ENCODE measurements around the gene MGAT3.
A peak's percentile ranks its signal among the peaks of the same experiment; 100 is the strongest.
"Not testable (repeated sequence)": the region's sequence is repeated elsewhere in the genome, so short reads cannot be mapped to it uniquely, and the experiment has no call there.

Gene MGAT3

DNA sequence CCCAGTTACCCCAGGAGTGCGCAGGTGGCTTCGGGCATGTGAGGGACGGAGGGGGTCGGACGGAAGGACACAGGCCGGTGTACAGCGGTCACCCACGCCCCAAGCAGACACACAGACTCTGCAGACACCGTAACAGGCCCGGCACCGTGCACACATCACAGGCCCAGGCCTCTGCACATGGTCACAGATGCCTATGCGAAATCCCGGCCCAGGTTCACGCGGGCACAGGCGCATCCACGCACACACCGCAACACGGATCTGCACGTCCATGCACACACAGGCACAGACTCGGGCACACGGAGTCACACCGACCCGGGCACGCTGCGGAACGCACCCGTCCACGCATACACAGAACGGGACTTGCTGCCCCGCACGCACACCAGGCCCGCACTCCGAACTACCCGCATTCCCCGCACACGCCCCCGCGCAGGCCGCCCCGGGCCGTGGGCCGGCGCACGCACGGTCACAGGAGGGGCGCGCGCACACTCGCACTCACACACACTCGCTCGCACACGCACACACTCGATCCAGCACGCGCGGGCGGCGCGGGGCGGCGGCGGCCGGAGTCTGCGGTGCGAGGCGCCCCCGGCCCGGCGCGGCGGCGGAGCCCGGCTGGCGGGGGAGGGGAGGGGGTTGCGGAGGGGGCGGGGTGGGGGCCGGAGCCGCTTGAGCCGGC, at the start of gene MGAT3:
Gene MGAT3 (plus strand): TSS at position 491 of the 676 bp plus-strand sequence. CDS start 30,336 bp downstream, outside the sequence.
- TF ChIP-seq ELF4 (IDR thresholded peaks at IDR 0.05) = no peak
- peak; percentile 52 for DNase-seq (ENCODE audit: extremely low spot score)
- ChIA-PET POLR2A (no interaction called here), CTCF (no interaction called here)

DNA sequence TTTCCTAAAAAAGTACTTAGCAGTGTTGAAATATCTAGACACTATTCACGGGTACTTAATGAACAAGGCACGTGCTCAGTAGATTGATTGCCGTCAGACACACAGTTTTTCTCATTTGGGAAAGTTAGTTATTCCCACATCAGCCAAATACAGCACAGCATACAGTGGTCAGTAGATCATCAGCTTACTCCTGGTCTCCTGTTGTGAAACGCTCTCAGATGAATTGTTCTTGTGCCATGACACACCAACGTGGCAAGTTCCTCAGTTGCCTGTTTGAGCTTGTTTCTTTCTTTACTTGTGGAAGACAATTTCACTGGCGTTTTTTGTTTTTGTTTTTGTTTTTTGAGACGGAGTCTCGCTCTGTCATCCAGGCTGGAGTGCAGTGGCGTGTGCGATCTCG, 48.6 kb upstream of the MGAT3 start:
- TF ChIP-seq ARNT (IDR thresholded peaks at IDR 0.05) (no peak), SUZ12 (IDR thresholded peaks at IDR 0.05) (no peak), PKNOX1 (IDR thresholded peaks at IDR 0.05) (no peak), TARDBP (IDR thresholded peaks at IDR 0.05) (no peak), SP1 (IDR thresholded peaks at IDR 0.05) (no peak), LEF1 (IDR thresholded peaks at IDR 0.05; ENCODE audit: borderline replicate concordance) (no peak), FOXM1 (IDR thresholded peaks at IDR 0.05; ENCODE audit: borderline replicate concordance) (no peak), ZNF384 (IDR thresholded peaks at IDR 0.05) (no peak), FOXA1 (IDR thresholded peaks at IDR 0.05) (no peak), ELF4 (IDR thresholded peaks at IDR 0.05) (no peak), HDGF (IDR thresholded peaks at IDR 0.05; ENCODE audit: borderline replicate concordance) (no peak), CTBP1 (IDR thresholded peaks at IDR 0.05; ENCODE audit: borderline replicate concordance) (no peak), BHLHE40 (IDR thresholded peaks at IDR 0.05; ENCODE audit: borderline replicate concordance) (no peak), L3MBTL2 (conservative IDR thresholded peaks at IDR 0.05) (no peak), FOXK2 (IDR thresholded peaks at IDR 0.05) (no peak), NFRKB (IDR thresholded peaks at IDR 0.05) (no peak)
- DNase-seq (ENCODE audit: extremely low spot score) = no peak
- ChIA-PET CTCF (no interaction called here), POLR2A (interaction anchor here (0.8 kb wide), 1 partner anchor 9 kb away, joined by 3 read pairs; the partner anchor contains the start of gene TAB1)

GRCh38 chr22:39408807-39409206, 48.0 kb upstream of the MGAT3 start:
- DNase-seq (ENCODE audit: extremely low spot score) = no peak
- TF ChIP-seq ARNT (IDR thresholded peaks at IDR 0.05) (no peak), CTBP1 (IDR thresholded peaks at IDR 0.05; ENCODE audit: borderline replicate concordance) (no peak), FOXM1 (IDR thresholded peaks at IDR 0.05; ENCODE audit: borderline replicate concordance) (no peak), ZNF384 (IDR thresholded peaks at IDR 0.05) (no peak), FOXK2 (IDR thresholded peaks at IDR 0.05) (no peak), FOXA1 (IDR thresholded peaks at IDR 0.05) (no peak), NFRKB (IDR thresholded peaks at IDR 0.05) (no peak)
- POLR2A ChIA-PET = interaction anchor here (3.6 kb wide), 1 partner anchor 9 kb away, joined by 15 read pairs; the partner anchor contains the start of gene TAB1
- CTCF ChIA-PET = no interaction called here

- CTCF ChIA-PET = no interaction called here
- POLR2A ChIA-PET = interaction anchor here (3.6 kb wide), 1 partner anchor 10 kb away, joined by 15 read pairs; the partner anchor contains the start of gene TAB1
- no peak for DNase-seq (ENCODE audit: extremely low spot score)
- no peak for TF ChIP-seq HDGF (IDR thresholded peaks at IDR 0.05; ENCODE audit: borderline replicate concordance)
- TF ChIP-seq SUZ12 (IDR thresholded peaks at IDR 0.05) = no peak
- TF ChIP-seq NFRKB (IDR thresholded peaks at IDR 0.05) = no peak
- TF ChIP-seq BHLHE40 (IDR thresholded peaks at IDR 0.05; ENCODE audit: borderline replicate concordance) = no peak
- no peak for TF ChIP-seq PKNOX1 (IDR thresholded peaks at IDR 0.05)
- no peak for TF ChIP-seq FOXA1 (IDR thresholded peaks at IDR 0.05)
- no peak for TF ChIP-seq FOXM1 (IDR thresholded peaks at IDR 0.05; ENCODE audit: borderline replicate concordance)
- no peak for TF ChIP-seq FOXK2 (IDR thresholded peaks at IDR 0.05)
- TF ChIP-seq CTBP1 (IDR thresholded peaks at IDR 0.05; ENCODE audit: borderline replicate concordance) = no peak
- TF ChIP-seq L3MBTL2 (conservative IDR thresholded peaks at IDR 0.05) = no peak
- no peak for TF ChIP-seq ZNF384 (IDR thresholded peaks at IDR 0.05)
- TF ChIP-seq LEF1 (IDR thresholded peaks at IDR 0.05; ENCODE audit: borderline replicate concordance) = no peak
- no peak for TF ChIP-seq SP1 (IDR thresholded peaks at IDR 0.05)
- TF ChIP-seq ARNT (IDR thresholded peaks at IDR 0.05) = no peak
- TF ChIP-seq TARDBP (IDR thresholded peaks at IDR 0.05) = no peak
- TF ChIP-seq ELF4 (IDR thresholded peaks at IDR 0.05) = no peak
Measured at GRCh38 chr22:39409516-39410029, 47.2 kb upstream of the MGAT3 start.

DNA sequence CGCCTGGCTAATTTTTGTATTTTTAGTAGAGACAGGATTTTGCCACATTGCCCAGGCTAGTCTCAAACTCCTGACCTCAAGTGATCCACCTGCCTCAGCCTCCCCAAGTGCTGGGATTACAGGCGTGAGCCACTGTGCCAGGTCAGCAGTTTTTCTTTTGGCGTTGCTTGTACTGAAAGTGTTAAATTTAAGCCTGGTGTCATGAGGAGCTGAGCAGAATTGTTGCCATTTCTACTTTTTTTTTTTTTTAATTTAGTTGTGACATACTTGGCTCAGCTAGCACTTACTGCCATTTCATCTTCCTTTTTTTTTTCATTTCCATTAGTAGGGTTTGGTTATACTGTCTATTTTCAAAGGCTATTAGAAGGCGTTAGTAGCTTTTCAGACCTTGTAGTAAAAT, 46.5 kb upstream of the MGAT3 start:
- DNase-seq (ENCODE audit: extremely low spot score) = no peak
- CTCF ChIA-PET = no interaction called here
- TF ChIP-seq HDGF (IDR thresholded peaks at IDR 0.05; ENCODE audit: borderline replicate concordance) (no peak), ZNF384 (IDR thresholded peaks at IDR 0.05) (no peak), PKNOX1 (IDR thresholded peaks at IDR 0.05) (no peak), LEF1 (IDR thresholded peaks at IDR 0.05; ENCODE audit: borderline replicate concordance) (no peak), SP1 (IDR thresholded peaks at IDR 0.05) (no peak), FOXM1 (IDR thresholded peaks at IDR 0.05; ENCODE audit: borderline replicate concordance) (no peak), SUZ12 (IDR thresholded peaks at IDR 0.05) (no peak)
- POLR2A ChIA-PET = interaction anchor here (3.6 kb wide), 1 partner anchor 11 kb away, joined by 15 read pairs; the partner anchor contains the start of gene TAB1

GRCh38 chr22:39411828-39412365, 44.9 kb upstream of the MGAT3 start:
- CTCF ChIA-PET; DNase-seq (ENCODE audit: extremely low spot score): not testable (repeated sequence)
- POLR2A ChIA-PET = interaction anchor here (2.4 to 3.6 kb wide), 2 partner anchors 12 to 92 kb away, joined by 7 to 15 read pairs; partner anchors contain the start of genes RPL3 and TAB1
